Fibroblast of lung (primary cell): ENCODE data around the gene TMCC2.

Source experiments
- CTCF ChIP-seq, 2 donors: IDR thresholded peaks in 1 of 2; conservative IDR thresholded peaks in 1 of 2; 1 replicate in 1 of 2; 2 replicates in 1 of 2; pipeline ENCODE4 v1.5.1; 2011 to 2012; ENCODE audit warnings: low read length in 2 of 2, control low read depth in 1 of 2, inconsistent platforms in 1 of 2, low read depth in 1 of 2, mild to moderate bottlenecking in 1 of 2
- EZH2 ChIP-seq: IDR thresholded peaks from 2 replicates; pipeline ENCODE4 v1.5.1; 2012; ENCODE audit warnings: low read length, control low read depth, mild to moderate bottlenecking; ENCODE audit errors: missing control alignments

GRCh38 chr1:205284420-205285144, 56.8 kb downstream of the TMCC2 start:
- TF ChIP-seq CTCF (conservative IDR thresholded peaks at IDR 0.05 in 1 of 2, IDR thresholded peaks at IDR 0.05 in 1 of 2; ENCODE audit: low read depth in 1 of 2, low read length in 2 of 2) (no peak), EZH2 (no peak)
